Measurements from ENCODE around the gene SENP3. TPM values are rescaled to one million over a fixed set of nuclear protein-coding genes. Genes with fewer than 3 reads are reported as not detected.

The SENP3 gene
- total and polyA plus RNA-seq, 2 of the 4 experiments (the other 2 are of a cell fraction), result 82.4 to 120 TPM

DNA sequence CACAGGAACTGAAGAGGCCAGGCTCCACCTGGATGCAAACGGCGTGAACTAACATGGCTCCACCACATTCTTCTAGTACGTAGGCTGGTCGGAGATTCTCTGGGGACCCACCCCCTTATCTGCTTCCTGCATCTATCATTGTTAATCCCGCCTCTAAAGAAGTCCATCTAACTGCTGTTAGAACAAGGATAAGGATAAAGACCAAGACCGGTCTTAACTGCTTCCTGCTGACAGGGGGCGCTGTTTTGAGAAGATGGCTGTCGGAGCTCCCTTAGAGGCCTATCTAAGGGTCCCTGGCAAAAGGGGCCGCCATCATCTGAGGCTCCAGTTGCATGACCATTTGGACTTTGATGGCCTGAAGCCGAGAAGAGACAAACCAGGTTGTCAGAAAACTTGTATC, 38.7 kb upstream of the SENP3 start:
- H4K20me1 ChIP-seq (ENCODE audit: insufficient read depth, low read length), result no peaks in the 10 kb centered on the region
- no peaks in the 10 kb centered on the region for H3K4me1 ChIP-seq (ENCODE audit: control insufficient read depth, insufficient read depth, low read length)
- no peak overlapping the region for H3K23ac ChIP-seq (ENCODE audit: low read depth, low read length)
- no peak overlapping the region for H2BK20ac ChIP-seq (ENCODE audit: low read depth, low read length)
- H4K8ac ChIP-seq (ENCODE audit: low read depth in 2 of 2, low read length in 2 of 2), result no peak overlapping the region
- no peak overlapping the region for H2BK5ac ChIP-seq (ENCODE audit: low read depth, low read length, poor library complexity, severe bottlenecking)
- 0 out of 2 replicates have a peak, but pooled peaks cover 1% of the 10 kb centered on the region for H3K36me3 ChIP-seq (ENCODE audit: control insufficient read depth, insufficient read depth, low read length)
- H3K9me1 ChIP-seq (ENCODE audit: insufficient read depth, low read length), result no peaks in the 10 kb centered on the region
- H3K9ac ChIP-seq (ENCODE audit: low read depth, low read length), result no peak overlapping the region
- ChIA-PET POLR2A (ENCODE audit: unreplicated experiment) (no interaction called here), CTCF (no interaction called here)
- H2BK120ac ChIP-seq (ENCODE audit: low read depth, low read length), result no peak overlapping the region
- H3K14ac ChIP-seq (replicated peaks; ENCODE audit: low read depth, low read length), result no peak overlapping the region
- no peak for DNase-seq
- H3K27ac ChIP-seq (ENCODE audit: insufficient read depth, low read length), result no peak overlapping the region
- no peak overlapping the region for H3K4ac ChIP-seq (ENCODE audit: low read depth, low read length)
- peaks cover 7% of the 10 kb centered on the region; the same call in 1 of the 2 replicates for H3K9me3 ChIP-seq (ENCODE audit: control insufficient read depth, insufficient read depth, low read length)
- H3K4me2 ChIP-seq (ENCODE audit: low read depth, low read length), result no peak overlapping the region
- no peak overlapping the region for H2AK5ac ChIP-seq (ENCODE audit: low read depth, low read length)
- H3K27me3 ChIP-seq (ENCODE audit: control insufficient read depth, insufficient read depth, low read length), result no peaks in the 10 kb centered on the region
- TF ChIP-seq, protein P1, sequence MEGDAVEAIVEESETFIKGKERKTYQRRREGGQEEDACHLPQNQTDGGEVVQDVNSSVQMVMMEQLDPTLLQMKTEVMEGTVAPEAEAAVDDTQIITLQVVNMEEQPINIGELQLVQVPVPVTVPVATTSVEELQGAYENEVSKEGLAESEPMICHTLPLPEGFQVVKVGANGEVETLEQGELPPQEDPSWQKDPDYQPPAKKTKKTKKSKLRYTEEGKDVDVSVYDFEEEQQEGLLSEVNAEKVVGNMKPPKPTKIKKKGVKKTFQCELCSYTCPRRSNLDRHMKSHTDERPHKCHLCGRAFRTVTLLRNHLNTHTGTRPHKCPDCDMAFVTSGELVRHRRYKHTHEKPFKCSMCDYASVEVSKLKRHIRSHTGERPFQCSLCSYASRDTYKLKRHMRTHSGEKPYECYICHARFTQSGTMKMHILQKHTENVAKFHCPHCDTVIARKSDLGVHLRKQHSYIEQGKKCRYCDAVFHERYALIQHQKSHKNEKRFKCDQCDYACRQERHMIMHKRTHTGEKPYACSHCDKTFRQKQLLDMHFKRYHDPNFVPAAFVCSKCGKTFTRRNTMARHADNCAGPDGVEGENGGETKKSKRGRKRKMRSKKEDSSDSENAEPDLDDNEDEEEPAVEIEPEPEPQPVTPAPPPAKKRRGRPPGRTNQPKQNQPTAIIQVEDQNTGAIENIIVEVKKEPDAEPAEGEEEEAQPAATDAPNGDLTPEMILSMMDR (conservative IDR thresholded peaks at IDR 0.05; ENCODE audit: low read depth, low read length), result peak; percentile 30
- no peak for TF ChIP-seq CHD1 (IDR thresholded peaks at IDR 0.05; ENCODE audit: low read depth, low read length)
- no peak overlapping the region for H2BK15ac ChIP-seq (ENCODE audit: low read depth, low read length)
- H3K79me1 ChIP-seq (ENCODE audit: low read depth in 1 of 2, low read length in 2 of 2), result no peaks in the 10 kb centered on the region
- H4K91ac ChIP-seq (ENCODE audit: insufficient read depth, low read depth, low read length), result no peak overlapping the region
- no peak overlapping the region for H3K4me3 ChIP-seq (ENCODE audit: insufficient read depth, low read depth, low read length)
- in situ Hi-C loops (cut with MboI; ENCODE audit: low sequenced_read_pairs), result no loop called here
- no peak overlapping the region for H3K56ac ChIP-seq (ENCODE audit: extremely low read depth, insufficient read depth, low read length)
- no peak overlapping the region for H3K18ac ChIP-seq (ENCODE audit: low read depth, low read length)
- ATAC-seq (ENCODE audit: low read depth), result no peak
- H2AFZ ChIP-seq (replicated peaks; ENCODE audit: low read length, poor library complexity), result no peak overlapping the region
- intact Hi-C loops (cut with micrococcal nuclease), result no loop called here
- no TSS peak for BruUV-seq (replicated peaks)
- no peak overlapping the region for H4K5ac ChIP-seq (ENCODE audit: low read depth, low read length)
- dilution Hi-C loops (cut with HindIII; ENCODE audit: low sequenced_read_pairs, unreplicated experiment), result no loop called here
- 17% methylated on average over 3 of the region's 10 CpGs; no CpG with 5 or more reads in 1 of the 2 experiments for WGBS, 2 experiments (ENCODE audit: extremely low coverage in 2 of 2, insufficient read length in 1 of 2)
- no peak overlapping the region for H2AK9ac ChIP-seq (replicated peaks; ENCODE audit: low read depth, low read length, poor library complexity)

Measured in IMR-90 (cell line).